ENCODE data around the gene SH3GL3.

The SH3GL3 gene

GRCh38 chr15:83595191-83595590 lies 148.1 kb downstream of the SH3GL3 start:
- no peak for TF ChIP-seq CTCF (IDR thresholded peaks at IDR 0.05; ENCODE audit: insufficient read depth, low read depth, low read length, missing control alignments)
- no peak overlapping the region for H3K4me3 ChIP-seq (ENCODE audit: low read depth, low read length)
- DNase-seq (ENCODE audit: low read depth): no peak

GRCh38 chr15:83598031-83598430 lies 150.9 kb downstream of the SH3GL3 start:
- no peak overlapping the region for H3K4me3 ChIP-seq (ENCODE audit: low read depth, low read length)
- TF ChIP-seq CTCF (IDR thresholded peaks at IDR 0.05; ENCODE audit: insufficient read depth, low read depth, low read length, missing control alignments): no peak
- no peak for DNase-seq (ENCODE audit: low read depth)

- DNase-seq (ENCODE audit: low read depth): no peak
- H3K4me3 ChIP-seq (ENCODE audit: low read depth, low read length): no peak overlapping the region
- TF ChIP-seq CTCF (IDR thresholded peaks at IDR 0.05; ENCODE audit: insufficient read depth, low read depth, low read length, missing control alignments): no peak
These were observed 154.9 kb downstream of the SH3GL3 start for GRCh38 chr15:83602021-83602420.

- no peak for DNase-seq (ENCODE audit: low read depth)
- no peak for TF ChIP-seq CTCF (IDR thresholded peaks at IDR 0.05; ENCODE audit: insufficient read depth, low read depth, low read length, missing control alignments)
- H3K4me3 ChIP-seq (ENCODE audit: low read depth, low read length): no peak overlapping the region
These were observed 157.4 kb downstream of the SH3GL3 start for GRCh38 chr15:83604549-83604948.

GRCh38 chr15:83605111-83605945 lies 158.2 kb downstream of the SH3GL3 start:
- DNase-seq (ENCODE audit: low read depth): no peak
- H3K4me3 ChIP-seq (ENCODE audit: low read depth, low read length): no peak overlapping the region
- TF ChIP-seq CTCF (IDR thresholded peaks at IDR 0.05; ENCODE audit: insufficient read depth, low read depth, low read length, missing control alignments): no peak

GRCh38 chr15:83610132-83610531 lies 163.0 kb downstream of the SH3GL3 start:
- H3K4me3 ChIP-seq (ENCODE audit: low read depth, low read length): no peak overlapping the region
- DNase-seq (ENCODE audit: low read depth): no peak
- no peak for TF ChIP-seq CTCF (IDR thresholded peaks at IDR 0.05; ENCODE audit: insufficient read depth, low read depth, low read length, missing control alignments)
